ENCODE measurements around the gene CNTNAP4.

The CNTNAP4 gene

DNA sequence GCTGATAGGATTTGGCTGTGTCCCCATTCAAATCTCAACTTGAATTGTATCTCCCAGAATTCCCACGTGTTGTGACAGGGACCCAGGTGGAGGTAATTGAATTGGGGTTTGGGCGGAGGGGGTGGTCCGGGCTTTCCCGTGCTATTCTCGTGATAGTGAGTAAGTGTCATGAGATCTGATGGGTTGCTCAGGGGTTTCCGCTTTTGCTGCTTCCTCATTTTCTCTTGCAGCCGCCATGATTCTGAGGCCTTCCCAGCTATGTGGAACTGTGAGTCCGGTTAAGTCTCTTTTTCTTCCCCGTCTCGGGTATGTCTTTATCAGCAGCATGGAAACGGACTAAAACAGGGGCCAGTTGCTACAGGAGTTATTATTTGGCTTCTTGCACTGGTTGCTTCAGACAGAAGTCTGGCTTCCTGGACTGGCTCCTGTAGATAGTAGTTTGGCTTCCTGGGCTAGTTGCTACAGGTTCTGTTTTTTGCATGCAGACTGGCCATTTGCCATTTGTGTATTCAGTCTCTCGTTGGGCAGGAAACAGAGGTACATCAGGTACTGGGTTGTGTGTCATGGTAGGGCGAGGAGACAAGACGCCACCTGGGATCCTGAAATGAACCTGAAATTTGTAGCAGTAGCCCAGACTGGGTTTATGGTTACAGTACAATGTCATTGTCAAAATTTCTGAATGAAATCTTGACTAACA lies 32.6 kb downstream of the CNTNAP4 start:
- peak; percentile 18 for DNase-seq

DNA sequence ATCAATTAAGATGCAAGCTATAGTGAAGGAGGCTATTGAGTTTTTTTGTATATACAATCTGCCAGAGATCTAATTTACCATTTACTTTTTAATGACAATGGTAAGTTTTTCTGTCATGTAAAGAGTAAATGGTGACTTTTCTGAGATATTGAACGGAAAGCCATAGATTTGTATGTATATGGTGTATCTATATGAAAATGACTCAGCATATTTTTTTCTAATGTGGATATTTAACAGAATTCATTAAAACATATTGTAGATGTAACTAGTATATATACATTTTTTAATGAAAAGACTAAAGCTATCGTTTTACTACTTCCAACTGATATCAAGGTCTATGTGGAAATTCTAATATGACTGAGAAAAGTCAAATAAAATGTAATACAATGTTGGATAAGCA lies 34.1 kb downstream of the CNTNAP4 start:
- DNase-seq = no peak

DNA sequence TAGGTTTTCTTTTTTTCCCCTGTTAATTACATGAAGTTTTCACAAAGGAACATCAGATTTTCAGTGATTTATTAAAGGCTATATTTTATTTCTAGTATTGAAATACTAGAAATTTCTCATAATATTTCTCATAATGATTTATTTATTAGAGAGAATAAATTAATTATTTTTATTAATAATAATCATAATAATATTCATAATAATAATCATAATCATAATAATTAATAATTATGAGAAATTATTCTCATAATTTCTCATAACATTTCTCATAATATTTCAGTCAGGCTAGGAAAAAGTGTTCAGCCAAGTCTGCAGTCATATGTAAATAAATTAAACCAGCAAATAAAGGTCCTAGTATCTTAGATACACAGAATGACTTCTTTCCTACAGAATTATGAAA lies 41.4 kb downstream of the CNTNAP4 start:
- no peak for DNase-seq

DNA sequence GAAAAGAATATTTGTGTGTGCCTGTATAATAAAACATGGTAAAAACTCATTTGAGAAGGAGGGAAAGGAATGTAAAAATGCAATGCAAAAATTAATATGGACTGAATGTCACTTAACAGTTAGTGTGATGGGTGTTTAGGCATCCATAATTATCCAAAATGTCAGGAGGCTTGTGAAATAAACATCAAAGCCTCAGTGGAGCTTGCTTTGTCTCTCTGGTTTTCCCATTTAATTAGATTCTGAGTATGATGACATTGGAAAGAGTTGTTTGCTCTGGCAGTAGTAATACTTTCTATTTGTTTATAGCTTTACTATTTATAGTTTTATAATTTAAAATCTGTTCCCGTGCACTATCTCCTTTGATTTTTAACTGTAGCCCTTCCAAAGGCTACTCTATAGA lies 51.9 kb downstream of the CNTNAP4 start:
- DNase-seq = no peak

DNA sequence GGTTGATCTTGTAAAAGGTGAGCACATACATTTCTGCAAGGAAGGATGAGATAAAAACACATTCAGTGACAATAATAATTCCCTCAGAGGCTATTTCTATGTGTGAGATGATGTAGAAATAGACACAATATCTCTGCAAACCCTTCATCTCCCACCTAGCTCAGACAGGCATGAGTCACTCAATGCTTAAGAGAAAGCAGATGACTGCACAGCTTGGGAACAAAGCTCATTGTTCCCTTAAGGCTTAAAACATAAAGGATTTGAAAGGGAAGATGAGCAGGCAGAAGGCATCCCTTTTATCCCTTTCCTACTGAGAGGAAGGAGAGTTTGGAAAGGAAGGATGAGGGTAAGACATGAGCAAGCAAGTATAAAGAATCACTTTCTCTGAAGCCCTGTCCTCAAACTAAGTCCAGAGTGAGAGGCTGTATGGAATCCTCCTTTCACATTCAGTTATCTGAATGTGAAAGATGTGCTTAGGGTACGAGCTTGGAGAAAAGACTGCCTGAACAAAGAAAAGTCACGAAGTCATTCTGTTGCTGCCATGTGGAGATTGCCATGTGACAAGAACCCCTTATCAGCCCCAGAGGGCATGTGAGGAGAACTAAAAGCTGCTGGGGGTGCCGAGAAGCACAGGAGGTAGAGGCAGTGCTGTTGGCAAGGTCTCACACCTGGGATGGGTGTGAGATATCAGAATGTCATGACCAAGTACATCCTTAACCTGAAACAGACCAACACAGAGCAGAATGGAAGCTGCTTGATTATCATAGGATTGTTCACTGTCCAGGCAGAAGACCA lies 58.2 kb downstream of the CNTNAP4 start:
- DNase-seq = no peak

DNA sequence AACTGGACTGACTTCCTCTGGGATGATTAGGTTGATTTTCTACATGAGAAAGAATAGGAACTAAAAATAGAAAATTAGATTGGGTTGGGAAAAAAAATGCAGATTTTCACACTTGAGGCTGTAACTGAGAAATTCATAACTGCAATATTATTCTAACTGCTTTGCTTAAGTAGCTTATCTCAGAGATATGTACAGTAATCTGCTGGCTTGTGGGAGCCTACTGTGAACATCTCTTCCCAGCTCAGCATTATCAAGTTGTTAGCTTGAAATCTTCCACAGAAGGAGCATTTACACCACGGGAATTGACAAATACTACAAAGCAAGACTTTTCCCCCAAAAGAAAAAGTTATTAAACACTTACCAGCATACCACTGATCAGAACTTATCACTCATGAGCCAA lies 58.9 kb downstream of the CNTNAP4 start:
- DNase-seq = no peak

DNA sequence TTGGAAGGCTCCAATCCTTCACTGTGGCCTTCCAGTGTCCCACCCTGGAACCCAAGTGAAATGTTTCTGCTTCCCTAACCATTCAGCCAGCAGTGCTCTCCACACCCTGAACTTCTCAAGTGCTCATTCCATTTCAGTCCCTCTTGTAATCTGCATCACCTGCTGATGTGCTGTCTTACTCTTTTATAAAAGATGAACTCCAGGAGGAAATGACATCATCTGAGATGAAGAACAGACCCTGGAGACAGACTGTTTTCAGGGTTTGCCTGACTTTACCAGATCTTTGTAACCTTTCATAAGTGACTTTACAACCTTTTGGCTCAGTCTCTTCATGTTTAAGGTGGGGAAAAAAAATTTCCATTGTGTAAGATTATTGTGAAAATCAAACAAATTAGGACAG lies 61.3 kb downstream of the CNTNAP4 start:
- DNase-seq = no peak

DNA sequence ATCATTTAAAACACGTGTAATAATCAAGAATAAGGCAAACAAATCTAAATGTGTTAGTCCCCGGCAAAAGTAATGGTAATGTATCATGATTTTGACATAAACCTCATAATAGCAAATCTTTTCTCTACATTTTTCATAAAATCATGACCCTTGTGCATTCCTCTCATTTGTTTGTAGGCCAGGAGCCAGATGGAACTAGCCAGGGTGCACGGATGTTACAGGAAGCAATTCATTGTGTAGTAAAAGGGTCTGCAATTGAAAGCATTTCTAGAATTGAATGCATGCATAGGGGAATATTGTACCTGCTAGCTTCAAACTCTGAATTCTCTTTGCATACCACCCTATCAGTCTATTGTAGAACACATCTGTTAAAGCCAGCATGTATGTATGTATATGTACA lies 66.6 kb downstream of the CNTNAP4 start:
- no peak for DNase-seq

DNA sequence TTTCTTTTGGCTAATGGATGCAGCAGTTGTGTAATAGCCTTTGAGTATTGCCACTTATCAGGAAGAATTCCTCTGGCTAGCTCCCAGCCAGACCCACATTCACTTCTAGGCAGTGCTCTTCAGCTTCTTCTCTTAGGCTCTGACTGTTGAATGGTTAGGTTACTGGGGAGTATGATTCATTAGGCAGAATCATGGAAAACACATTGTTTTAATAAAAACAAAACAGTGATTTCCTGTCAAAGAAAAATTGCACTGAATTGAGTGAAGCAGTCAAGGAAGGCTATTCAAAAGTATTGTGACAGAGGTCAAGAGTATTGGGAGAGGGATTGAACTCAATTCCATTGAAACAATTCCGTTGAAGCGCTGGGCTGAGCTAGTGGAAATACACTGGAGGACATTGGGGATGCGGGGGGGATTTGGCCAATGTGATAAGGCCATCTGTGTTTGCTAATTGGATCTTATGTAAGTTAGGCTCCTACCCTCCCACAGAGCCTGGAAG lies 68.0 kb downstream of the CNTNAP4 start:
- no peak for DNase-seq

DNA sequence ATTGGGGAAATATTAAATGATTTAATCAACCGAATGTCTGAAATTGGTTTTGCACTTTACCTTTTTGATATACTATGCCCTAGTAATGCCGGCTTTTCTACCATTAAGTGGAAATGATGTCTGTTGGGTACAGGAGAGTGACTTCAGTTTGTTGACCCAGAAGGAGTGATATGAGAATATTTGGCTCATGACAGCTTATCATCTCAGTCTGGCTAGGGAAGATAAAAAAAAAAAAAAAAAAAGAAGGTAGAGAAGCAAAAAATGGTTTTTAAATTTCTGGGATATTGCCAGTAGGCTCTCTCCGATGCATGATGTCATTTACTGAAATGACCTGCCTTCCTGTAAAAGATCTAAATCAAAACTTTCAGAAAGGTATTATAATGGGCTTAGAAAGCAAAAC lies 69.0 kb downstream of the CNTNAP4 start:
- DNase-seq = no peak

DNA sequence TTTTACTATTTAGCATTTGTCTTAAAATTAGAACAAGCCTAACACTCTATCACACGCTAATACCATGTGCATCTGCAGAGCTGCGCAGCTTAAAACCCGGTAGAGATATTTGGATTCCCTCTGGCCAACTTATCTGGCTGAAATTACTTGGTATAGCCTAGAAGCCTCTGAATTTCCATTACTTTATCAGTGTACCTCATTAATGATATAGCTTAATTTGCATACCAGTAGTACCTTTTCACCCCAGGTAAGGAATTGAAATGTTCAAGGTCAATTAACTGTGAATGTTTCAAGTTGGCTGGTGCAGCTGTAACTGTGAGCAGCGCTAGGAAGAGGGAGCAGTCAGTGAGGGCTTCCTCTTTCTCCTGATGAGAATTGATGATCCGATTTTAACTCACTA lies 74.2 kb downstream of the CNTNAP4 start:
- DNase-seq = no peak

DNA sequence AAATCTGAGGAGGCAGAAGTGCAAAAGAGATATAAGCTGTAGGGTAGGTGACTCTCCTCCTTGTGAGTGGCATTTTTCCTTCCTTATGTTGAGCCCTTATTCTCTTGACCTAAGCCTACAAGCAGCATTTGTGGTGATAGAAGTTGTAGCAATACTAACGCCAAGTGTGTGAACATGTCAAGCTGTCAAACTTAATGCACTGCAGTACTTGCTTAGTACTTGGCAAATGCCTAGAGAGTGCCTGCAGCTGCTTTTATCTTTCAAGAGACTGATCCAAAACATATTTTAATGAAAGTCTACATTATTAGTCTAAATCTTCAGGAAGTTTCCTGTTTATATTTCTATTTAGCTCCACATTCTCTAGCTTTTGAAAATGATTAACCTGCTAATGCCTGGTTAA lies 83.2 kb downstream of the CNTNAP4 start:
- DNase-seq = no peak

DNA sequence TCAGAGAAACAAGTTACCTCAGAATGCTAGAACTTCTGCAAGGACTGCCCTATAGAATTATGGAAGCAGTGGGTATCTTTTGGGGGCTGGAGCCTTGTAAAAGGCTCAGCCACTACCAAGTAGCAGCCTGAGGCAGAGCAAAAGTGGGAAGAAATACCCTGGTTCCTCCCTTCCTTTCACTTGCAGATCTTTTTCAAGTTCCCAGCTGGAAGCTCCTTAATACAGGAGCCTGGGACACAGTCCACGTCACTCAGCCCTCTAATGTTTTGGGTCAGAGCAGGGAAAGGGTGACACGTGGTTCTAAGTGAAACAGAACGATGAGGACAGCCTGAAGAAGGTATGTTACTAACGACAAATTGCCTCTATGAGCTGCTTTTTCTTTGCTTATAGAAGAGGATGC lies 93.1 kb downstream of the CNTNAP4 start:
- DNase-seq = no peak

DNA sequence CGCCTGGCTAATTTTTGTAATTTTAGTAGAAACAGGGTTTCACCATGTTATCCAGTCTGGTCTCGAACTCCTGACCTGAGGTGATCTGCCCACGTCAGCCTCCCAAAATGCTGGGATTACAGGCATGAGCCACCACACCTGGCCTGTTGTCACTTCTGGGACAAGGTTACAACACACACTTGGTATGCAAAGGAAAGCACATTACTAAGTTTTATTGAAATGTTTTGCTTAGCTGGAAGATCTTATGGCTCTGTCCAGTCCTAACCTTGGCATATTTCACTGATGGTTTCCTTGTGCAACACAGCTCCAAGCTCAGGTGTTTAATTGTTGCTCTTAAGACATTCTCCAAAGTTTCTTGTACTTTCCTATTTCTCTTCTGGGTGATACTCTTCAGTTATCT lies 94.2 kb downstream of the CNTNAP4 start:
- DNase-seq = no peak

DNA sequence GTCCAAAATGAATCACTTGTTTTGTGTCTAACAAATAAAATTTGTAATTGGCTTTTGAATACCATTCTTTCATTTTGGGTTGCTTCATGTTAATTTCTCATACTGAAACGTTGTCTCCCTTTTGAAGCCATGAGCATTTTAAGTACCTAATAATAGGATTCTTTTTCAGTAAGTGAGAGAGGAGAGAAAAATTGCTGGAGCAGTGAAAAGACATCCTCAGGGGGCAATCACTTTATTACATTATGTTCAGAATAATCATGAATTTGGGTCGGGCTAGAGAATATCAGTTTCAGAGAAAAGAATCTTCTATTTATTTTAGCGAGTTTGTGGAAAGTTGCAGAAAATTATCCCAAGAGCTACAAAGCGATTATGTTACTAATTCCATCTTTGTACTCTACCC lies 96.8 kb downstream of the CNTNAP4 start:
- DNase-seq = no peak

DNA sequence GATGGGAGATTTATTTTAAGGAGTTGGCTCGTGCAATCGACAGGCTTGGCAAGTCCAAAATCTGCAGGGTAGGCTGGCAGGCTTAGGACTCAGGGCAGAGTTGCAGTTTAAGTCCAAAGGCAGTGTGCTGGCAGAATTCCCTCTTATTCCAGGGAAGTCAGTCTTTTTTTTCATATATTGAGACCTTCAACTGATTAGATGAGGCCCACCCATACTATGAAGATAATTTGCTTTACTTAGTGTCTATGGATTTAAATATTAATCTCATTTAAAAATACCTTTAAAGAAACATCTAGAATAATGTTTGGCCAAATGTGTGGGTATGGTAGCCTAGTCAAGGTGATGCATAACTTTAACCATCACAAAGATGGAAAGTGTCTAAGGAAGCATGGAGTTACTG lies 99.8 kb downstream of the CNTNAP4 start:
- no peak for DNase-seq

DNA sequence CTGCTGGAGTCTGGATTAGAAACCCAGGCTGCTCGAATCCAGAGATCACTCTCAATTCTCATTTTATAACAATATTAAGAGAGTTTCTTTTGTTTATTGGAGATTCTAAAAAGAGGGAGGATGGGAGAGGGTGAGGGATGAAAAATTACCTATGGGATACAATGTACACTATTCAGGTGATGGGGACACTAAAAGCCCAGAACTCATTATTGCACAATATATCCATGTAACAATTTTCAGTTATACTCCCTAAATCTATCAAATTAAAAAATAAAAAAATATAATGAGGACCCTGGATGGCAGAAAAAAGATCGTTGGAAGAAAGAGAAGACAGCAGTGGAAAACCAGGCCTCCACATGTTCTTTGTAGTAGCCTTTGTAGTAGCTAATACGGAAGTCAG lies 100.8 kb downstream of the CNTNAP4 start:
- no peak for DNase-seq

DNA sequence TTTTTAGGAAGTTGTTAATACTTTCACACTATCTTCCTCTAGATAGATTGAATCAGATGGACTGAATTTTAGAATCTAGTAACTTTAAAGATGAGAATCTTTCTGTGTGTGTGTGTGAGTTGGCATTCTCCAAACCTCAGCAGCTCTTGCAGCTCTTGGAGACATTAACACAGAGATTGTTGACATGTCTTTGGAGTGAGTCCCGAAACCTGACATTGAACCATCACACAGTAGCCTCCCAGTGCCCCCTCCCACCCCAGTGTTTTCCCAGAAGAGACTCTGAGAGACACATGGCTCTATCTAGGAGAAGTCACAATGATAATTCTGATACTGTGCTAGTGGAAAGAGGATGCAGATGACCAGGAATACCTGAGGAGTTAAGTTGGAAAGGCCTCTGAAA lies 103.9 kb downstream of the CNTNAP4 start:
- DNase-seq = no peak

DNA sequence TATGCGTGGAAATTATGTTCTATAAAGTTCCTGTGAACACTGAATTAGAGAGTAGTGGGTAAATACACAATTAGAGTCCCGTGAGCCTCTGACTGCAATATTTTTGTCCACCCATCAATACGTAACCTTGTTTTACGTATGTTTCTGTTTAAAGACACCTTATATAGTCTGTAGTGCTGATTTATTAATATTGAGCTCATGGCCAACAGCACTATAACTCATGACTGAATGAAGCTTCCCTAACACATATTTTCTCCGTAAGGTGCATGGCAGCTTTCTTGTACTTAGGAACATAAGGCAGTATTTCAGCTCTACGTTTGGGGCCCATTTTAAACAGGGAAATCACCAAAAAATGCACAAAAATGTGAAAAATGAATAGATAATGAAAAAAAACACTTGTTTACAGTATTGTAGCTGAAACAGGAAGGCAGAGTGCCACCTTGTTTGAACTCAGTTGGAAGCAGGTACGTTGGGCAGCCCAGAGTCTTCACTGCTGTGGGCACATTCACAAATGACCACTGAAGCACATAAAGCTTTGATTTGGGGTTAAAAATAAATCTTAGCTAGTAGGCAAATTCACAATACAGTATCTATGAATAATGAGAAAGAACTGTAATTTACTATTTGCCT lies 108.5 kb downstream of the CNTNAP4 start:
- no peak for DNase-seq

DNA sequence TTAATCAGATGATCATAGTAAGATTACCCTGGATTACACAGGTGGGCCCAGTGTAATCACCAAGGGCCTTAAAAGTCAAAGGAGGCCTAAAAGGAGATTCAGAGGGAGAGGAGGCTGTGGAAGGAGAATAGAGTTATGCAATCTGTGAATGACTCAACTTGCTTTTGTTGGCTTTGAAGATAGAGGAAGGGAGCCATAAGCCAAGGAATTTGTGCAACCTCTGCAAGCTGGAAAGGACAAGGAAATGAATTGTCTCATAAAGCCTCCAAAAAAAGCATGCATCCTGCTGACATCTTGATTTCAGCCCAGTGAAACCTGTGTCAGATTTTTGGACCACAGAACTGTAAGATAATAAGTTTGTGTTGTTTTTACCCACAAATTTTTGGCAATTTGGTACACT lies 109.6 kb downstream of the CNTNAP4 start:
- DNase-seq = no peak

DNA sequence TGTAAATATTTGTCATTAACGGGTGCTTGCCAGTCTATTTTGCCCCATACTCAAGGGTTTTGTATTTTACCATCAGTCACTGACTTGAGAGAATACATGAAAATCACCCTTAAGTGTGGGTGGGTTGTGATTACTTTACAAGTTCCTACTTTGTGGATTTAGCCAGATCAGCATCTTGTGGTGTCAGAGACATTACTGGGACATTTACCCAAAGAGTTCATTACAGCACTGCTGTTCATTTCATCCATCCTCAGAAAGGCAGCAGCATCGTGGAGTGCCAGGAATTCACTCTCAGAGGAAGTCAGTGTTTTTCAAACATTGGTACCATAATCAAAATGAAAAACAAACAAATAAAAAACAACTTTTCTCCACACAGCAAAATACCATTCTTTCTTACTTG lies 110.8 kb downstream of the CNTNAP4 start:
- DNase-seq = no peak

DNA sequence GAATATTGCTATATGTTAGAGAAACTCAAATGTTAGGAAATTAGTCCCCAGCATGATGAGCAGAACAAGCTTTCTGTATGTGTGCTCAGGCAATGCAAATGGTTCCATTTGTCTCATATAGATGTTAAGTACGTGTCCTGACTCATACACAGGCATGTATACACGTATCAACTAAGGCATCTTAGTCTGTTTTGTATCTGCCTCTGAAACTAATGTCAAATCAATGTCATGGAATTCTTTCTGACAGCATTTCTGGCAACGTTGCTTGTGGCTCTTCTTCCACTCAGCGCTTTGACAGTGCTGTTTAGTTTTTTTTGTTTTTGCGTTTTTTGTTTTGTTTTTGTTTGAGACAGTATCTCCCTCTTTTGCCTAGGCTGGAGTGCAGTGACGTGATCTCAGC lies 111.9 kb downstream of the CNTNAP4 start:
- no peak for DNase-seq

DNA sequence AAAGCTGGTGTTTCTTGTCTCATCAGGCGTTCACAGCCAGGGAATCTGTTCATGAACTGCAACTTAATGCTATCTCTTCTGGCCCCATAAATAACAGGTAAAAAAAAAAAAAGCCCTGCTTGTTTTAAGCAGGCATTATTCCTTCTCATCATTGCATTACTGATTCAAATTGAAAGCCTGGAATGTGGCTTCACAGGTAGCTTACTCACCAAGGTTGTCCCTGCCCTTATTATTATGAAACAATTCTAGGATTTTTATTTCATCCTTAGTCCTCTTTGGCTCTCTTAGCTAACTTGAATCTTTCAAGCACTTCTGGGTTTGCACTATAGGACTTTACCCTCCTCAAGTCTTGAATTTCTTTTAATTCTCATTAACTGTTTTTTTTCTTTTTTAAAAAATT lies 113.3 kb downstream of the CNTNAP4 start:
- no peak for DNase-seq

DNA sequence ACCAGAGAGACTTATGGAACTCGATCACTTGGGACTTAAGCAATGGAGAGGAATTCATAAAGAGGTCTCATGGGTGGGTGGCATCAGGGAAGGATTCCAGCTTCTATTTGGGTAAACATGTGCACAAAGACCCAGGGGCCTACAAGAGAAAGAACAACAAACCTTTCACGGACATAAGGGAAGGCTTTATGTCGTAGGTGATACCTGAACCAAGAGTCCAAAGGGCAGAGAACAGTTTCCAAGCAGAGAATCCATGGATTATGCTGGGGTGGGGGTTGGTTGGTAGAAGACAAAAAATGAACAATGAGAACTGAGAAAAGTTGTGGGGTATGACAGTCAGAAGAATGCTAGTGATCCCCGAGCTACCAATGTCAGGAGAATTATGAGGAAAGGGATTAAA lies 119.8 kb downstream of the CNTNAP4 start:
- no peak for DNase-seq
